Spleen (tissue), 7 donors: ENCODE data around the gene CD248.

Experiments used
- POLR2A ChIP-seq, 3 donors: fragments of 450-650 bp; IDR thresholded peaks; one replicate each; pipeline ENCODE4 v1.5.1; 2017; ENCODE audit warnings: antibody characterized with exemption in 3 of 3, mild to moderate bottlenecking in 1 of 3
- POLR2AphosphoS5 ChIP-seq, 3 donors: sonication (generic); formaldehyde crosslinking; IDR thresholded peaks; one replicate each; pipeline ENCODE4 v1.5.1; 2017; ENCODE audit warnings: antibody characterized with exemption in 3 of 3
- TF ChIP-seq, protein P1 (sequence below), 11 experiments: fragments of 200-600 bp in 7 of 11; fragments of 450-650 bp in 4 of 11; sonication (generic) in 4 of 11; IDR thresholded peaks in 8 of 11; conservative IDR thresholded peaks in 3 of 11; 1 replicate in 7 of 11; 2 replicates in 4 of 11; pipeline versions ENCODE4 v1.4.0 to v1.8.0; 2016 to 2021; ENCODE audit warnings: antibody characterized with exemption in 11 of 11, inconsistent platforms in 4 of 11, mild to moderate bottlenecking in 1 of 11
- donor health status: DM: no; HTN: no; CAD: no; lungs with moderate emphysema.
- donor health status: DM: no; HTN: no; CAD: no.
- donor health status: DM: no; HTN: no; CAD: no.

DNA sequence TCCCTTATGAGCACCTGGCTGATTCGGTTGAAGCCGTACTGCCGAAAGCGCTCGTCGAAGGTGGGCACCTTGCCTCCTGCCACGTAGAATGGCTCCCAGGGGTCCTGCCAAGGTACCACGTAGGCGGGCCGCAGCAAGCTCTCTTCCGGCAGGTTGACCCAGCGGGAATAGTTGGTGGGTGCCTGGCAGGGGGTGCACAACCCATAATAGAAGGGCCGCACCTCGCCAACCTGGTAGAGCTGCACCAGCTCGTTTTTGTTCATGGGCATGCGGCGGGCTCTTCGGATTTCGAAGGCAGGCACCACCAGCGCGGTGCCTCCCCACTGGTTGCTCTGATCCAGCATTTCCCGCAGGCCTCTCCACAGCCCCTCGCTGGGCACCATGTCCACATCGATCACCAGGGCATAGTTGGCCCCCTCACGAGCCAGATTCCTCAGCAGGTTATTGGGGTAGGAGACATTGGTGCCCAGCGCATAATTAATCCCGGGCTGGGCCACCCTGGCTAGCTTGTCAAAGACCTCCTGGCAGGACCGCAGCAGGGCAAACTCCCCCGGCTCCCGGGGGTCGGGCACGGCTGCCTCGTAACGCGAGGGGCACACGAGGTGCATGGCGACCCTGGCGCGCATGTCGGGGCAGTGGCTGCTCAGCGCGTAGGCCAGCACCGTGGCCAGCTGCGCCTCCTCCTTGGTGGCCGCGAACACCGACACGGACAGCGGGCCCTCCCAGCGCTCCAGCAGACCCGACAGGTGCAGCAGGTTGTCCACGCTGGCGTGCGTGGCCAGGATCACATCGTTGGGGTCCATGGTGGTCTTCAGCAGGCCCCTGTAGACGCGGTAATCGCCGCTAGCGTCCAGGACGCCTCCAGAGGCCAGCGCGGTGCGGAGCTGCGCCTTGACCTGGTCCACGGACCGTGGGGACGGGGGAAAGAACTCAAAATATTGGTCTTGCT, 29.9 kb upstream of the CD248 start:
- TF ChIP-seq, protein P1, sequence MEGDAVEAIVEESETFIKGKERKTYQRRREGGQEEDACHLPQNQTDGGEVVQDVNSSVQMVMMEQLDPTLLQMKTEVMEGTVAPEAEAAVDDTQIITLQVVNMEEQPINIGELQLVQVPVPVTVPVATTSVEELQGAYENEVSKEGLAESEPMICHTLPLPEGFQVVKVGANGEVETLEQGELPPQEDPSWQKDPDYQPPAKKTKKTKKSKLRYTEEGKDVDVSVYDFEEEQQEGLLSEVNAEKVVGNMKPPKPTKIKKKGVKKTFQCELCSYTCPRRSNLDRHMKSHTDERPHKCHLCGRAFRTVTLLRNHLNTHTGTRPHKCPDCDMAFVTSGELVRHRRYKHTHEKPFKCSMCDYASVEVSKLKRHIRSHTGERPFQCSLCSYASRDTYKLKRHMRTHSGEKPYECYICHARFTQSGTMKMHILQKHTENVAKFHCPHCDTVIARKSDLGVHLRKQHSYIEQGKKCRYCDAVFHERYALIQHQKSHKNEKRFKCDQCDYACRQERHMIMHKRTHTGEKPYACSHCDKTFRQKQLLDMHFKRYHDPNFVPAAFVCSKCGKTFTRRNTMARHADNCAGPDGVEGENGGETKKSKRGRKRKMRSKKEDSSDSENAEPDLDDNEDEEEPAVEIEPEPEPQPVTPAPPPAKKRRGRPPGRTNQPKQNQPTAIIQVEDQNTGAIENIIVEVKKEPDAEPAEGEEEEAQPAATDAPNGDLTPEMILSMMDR (IDR thresholded peaks at IDR 0.05 in 8 of 11, conservative IDR thresholded peaks at IDR 0.05 in 3 of 11): no peak
- TF ChIP-seq POLR2A (IDR thresholded peaks at IDR 0.05) (no peak), POLR2AphosphoS5 (IDR thresholded peaks at IDR 0.05) (no peak)
